HEK293 (cell line): ENCODE results near the gene ADGRD2.

Experiments used
- MEIS1 ChIP-seq: sonication (generic); formaldehyde crosslinking; IDR thresholded peaks from 2 replicates; pipeline ENCODE4 v1.8.1; 2022; ENCODE audit warnings: missing genetic modification reagents, mild to moderate bottlenecking, borderline replicate concordance
- MYNN ChIP-seq: fragments of 450-650 bp; formaldehyde crosslinking; IDR thresholded peaks from 2 replicates; pipeline ENCODE4 v1.5.1; 2016; ENCODE audit warnings: missing biosample characterization, missing genetic modification characterization, borderline replicate concordance
- ZBTB1 ChIP-seq: fragments of 450-650 bp; formaldehyde crosslinking; IDR thresholded peaks from 2 replicates; pipeline ENCODE4 v1.5.1; 2016; ENCODE audit warnings: missing biosample characterization, missing genetic modification characterization
- ZNF138 ChIP-seq: fragments of 450-650 bp; formaldehyde crosslinking; IDR thresholded peaks from 2 replicates; pipeline ENCODE4 v1.5.1; 2016; ENCODE audit warnings: missing biosample characterization, missing genetic modification characterization, borderline replicate concordance
- ZNF140 ChIP-seq: fragments of 450-650 bp; formaldehyde crosslinking; IDR thresholded peaks from 2 replicates; pipeline ENCODE4 v1.5.1; 2016; ENCODE audit warnings: missing biosample characterization, missing genetic modification characterization
- ZNF169 ChIP-seq: fragments of 450-650 bp; formaldehyde crosslinking; IDR thresholded peaks from 2 replicates; pipeline ENCODE4 v1.5.1; 2016; ENCODE audit warnings: missing biosample characterization, missing genetic modification characterization
- ZNF223 ChIP-seq: fragments of 450-650 bp; formaldehyde crosslinking; IDR thresholded peaks from 2 replicates; pipeline ENCODE4 v1.5.1; 2016; ENCODE audit warnings: missing biosample characterization, missing genetic modification characterization
- ZNF302 ChIP-seq: fragments of 450-650 bp; formaldehyde crosslinking; IDR thresholded peaks from 2 replicates; pipeline ENCODE4 v1.5.1; 2016; ENCODE audit warnings: missing biosample characterization, missing genetic modification characterization, low read depth
- ZNF473 ChIP-seq: fragments of 450-650 bp; formaldehyde crosslinking; IDR thresholded peaks from 2 replicates; pipeline ENCODE4 v1.5.1; 2017; ENCODE audit warnings: missing biosample characterization, missing genetic modification characterization
- ZNF560 ChIP-seq: fragments of 450-650 bp; formaldehyde crosslinking; IDR thresholded peaks from 2 replicates; pipeline ENCODE4 v1.5.1; 2017; ENCODE audit warnings: missing biosample characterization, missing genetic modification characterization, borderline replicate concordance
- TF ChIP-seq, protein P1 (sequence below): fragments of 450-650 bp; formaldehyde crosslinking; IDR thresholded peaks from 2 replicates; pipeline ENCODE4 v1.5.1; 2016; ENCODE audit warnings: missing biosample characterization, missing genetic modification characterization

DNA sequence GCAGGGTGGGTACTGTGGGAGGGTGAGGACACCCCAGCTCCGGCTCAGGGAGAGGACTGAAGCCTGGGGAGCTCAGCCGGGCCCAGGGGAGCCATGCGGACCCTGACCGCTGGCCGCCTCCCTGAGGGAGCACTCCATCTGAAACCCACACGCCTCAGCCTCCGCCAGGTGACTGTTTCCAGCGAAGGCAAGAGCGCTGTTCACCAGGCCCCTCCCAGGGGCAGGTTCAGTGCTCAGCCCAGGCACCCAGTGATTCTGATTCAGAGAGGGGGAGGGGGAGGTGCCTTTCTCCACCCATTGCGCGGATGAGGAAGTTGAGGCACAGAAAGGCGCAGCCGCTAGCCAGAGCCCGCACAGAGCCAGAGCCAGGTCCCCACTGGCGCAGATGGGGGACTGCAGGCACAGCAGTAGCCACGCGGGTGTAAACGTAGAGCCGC is 27.0 kb downstream of the ADGRD2 start:
- no peak for TF ChIP-seq ZBTB1 (tag by site-specific recombination)
- TF ChIP-seq ZNF138: no peak
- no peak for TF ChIP-seq ZNF302 (tag by site-specific recombination)
- TF ChIP-seq ZNF140 (tag by site-specific recombination): no peak
- TF ChIP-seq ZNF169 (tag by site-specific recombination): no peak
- TF ChIP-seq, protein P1, sequence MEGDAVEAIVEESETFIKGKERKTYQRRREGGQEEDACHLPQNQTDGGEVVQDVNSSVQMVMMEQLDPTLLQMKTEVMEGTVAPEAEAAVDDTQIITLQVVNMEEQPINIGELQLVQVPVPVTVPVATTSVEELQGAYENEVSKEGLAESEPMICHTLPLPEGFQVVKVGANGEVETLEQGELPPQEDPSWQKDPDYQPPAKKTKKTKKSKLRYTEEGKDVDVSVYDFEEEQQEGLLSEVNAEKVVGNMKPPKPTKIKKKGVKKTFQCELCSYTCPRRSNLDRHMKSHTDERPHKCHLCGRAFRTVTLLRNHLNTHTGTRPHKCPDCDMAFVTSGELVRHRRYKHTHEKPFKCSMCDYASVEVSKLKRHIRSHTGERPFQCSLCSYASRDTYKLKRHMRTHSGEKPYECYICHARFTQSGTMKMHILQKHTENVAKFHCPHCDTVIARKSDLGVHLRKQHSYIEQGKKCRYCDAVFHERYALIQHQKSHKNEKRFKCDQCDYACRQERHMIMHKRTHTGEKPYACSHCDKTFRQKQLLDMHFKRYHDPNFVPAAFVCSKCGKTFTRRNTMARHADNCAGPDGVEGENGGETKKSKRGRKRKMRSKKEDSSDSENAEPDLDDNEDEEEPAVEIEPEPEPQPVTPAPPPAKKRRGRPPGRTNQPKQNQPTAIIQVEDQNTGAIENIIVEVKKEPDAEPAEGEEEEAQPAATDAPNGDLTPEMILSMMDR (tag by site-specific recombination): no peak
- no peak for TF ChIP-seq ZNF223 (tag by site-specific recombination)
- no peak for TF ChIP-seq ZNF473 (tag by site-specific recombination)
- TF ChIP-seq MYNN (tag by site-specific recombination): no peak
- TF ChIP-seq ZNF560 (tag by site-specific recombination): no peak
- TF ChIP-seq MEIS1 (CRISPR knock-in tag): no peak
